Cardiac septum (tissue), 1 donor: Measurements from ENCODE around the gene PDE11A. TPM values are rescaled to one million over a fixed set of nuclear protein-coding genes. Genes with fewer than 3 reads are reported as not detected.

Experiments
- DNase-seq: peaks from one replicate; pipeline ENCODE4 v3.0.0-alpha.2; 2020; ENCODE audit warnings: low spot score
- intact Hi-C: fragments of 100-400 bp; cut with DNase I; formaldehyde crosslinking; loops from one replicate; pipeline ENCODE4 v1.14.0; 2022
- total RNA-seq: library from RNA; stranded (reverse); fragmentation: NEBNext Ultra II Directional; extraction: Animal tissue kit (Norgen Biotek cat#: 25700); gene quantifications from one replicate; pipeline ENCODE4 v1.2.1, GENCODE V29; 2021
- donor health status: DM: no; HTN: no; CAD: no.

PDE11A gene
- total RNA-seq, 1 donor from 2014 or later, result 0.54 TPM

DNA sequence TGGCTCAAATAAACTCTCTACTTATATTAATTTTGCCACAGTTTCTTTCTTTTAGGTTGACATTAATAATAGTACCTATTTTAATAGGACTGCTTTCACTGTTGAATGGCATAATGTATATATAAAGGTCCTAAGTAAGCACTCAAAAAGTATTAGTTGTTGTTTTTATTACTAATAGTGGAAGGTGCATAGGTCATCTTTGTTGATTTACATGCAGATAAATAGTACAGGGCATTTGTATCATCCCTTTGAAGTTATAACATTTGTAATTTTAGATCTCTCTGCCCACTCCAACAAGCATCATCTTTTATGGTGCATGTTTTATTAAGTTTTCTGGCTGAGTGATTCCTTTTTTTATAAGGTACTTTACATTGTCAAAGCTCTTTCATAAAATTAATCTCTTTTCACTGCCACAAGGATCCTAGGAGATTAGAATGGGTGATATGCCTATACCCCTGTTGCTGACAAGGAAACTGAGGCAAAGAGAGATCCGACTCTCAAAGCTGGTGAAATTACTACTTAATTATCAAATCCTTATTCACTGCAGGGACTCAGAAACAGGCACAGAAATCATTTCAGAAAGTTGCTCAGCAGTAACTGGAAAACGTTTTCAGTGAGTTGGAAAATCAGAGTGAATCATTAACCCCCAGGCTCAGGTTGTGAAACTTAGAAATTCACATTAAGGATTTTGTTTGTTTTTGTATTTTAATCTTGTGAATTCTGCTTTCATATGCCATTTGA is 380.4 kb downstream of the PDE11A start:
- no peak for DNase-seq
- intact Hi-C loops, result no loop called here

GRCh38 chr2:177691177-177691576 is 381.4 kb downstream of the PDE11A start:
- intact Hi-C loops, result no loop called here

GRCh38 chr2:177689623-177690022 is 383.0 kb downstream of the PDE11A start:
- DNase-seq, result no peak
- intact Hi-C loops, result no loop called here

More at GRCh38 chr2:177691177-177691576, 381.4 kb downstream of the PDE11A start:
- no peak for DNase-seq

DNA sequence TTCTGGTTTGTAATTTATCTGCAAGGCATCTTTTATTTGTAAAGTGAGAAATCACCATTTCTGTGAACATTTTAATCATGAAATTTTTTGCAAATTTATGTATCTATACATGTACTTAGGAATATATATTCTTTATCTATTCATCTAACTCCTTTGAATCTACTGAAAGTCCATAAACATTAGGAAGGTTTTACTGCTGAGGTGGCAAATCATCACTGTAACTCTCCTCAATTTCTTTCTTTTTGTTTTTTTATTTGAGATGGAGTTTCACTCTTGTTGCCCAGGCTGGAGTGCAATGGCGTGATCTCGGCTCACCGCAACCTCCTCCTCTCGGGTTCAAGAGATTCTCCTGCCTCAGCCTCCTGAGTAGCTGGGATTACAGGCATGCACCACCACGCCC is 383.7 kb downstream of the PDE11A start:
- intact Hi-C loops, result no loop called here
- no peak for DNase-seq

DNA sequence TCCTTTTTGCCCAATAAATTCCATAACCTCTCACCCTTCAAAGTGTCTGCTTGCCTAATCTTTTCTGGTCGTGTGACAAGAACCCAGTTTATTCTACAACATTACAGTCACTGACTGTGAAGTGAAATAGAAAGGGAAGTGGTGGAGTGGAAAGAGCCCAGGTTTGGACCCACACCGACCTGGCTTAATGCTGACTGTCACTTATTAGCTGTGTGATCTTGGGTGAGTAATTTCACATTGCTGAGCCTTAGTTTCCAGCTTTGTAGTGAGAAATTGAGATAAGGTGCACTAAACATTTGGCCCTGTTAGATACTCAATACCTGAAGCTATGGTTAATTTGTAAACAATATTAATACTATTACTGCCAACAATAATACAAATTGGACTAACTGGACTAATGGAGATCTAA is 388.9 kb downstream of the PDE11A start:
- intact Hi-C loops, result no loop called here
- DNase-seq, result no peak

GRCh38 chr2:177682836-177683660 is 389.5 kb downstream of the PDE11A start:
- intact Hi-C loops, result no loop called here
- no peak for DNase-seq

DNA sequence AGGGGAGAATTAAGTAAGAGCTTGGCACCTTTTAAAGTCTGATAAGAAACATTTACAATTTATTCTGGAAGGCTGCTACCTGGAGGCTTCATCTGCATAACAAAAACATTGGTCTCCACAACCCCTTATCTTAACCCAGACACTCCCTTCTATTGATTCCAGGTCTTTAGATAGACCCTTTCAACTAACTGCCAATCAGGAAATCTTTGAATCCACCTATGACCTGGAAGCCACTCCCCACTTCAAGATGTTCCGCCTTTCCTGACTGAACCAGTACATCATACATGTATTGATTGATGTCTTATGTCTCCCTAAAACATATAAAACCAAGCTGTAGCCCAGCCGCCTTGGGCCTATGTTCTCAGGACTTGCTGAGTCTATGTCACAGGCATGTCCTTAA is 390.6 kb downstream of the PDE11A start:
- no peak for DNase-seq
- intact Hi-C loops, result no loop called here

GRCh38 chr2:177680866-177681712 is 391.5 kb downstream of the PDE11A start:
- intact Hi-C loops, result no loop called here
- DNase-seq, result no peak

GRCh38 chr2:177679611-177680605 is 392.7 kb downstream of the PDE11A start:
- DNase-seq, result no peak
- intact Hi-C loops, result no loop called here

DNA sequence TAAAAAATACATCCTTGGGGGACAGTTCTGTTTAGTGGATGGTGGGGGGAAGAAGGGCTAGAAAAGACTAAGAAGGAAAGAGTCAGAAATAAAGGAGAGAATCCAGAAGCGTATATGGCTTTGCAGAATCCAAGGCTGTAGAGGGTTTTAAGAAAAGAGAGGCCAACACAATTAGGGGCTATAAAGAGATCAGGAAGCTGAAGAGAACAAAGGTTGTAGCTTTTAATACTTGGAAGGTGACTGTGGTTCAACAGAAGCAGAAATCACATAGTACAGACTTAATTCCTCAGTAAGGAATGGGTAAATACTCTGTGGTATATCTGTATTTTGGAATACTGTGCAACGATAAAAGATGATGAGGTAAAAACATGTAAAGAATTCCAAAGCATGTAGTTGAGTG is 393.6 kb downstream of the PDE11A start:
- no peak for DNase-seq
- intact Hi-C loops, result no loop called here

GRCh38 chr2:177676636-177677035 is 395.9 kb downstream of the PDE11A start:
- no peak for DNase-seq
- intact Hi-C loops, result no loop called here

DNA sequence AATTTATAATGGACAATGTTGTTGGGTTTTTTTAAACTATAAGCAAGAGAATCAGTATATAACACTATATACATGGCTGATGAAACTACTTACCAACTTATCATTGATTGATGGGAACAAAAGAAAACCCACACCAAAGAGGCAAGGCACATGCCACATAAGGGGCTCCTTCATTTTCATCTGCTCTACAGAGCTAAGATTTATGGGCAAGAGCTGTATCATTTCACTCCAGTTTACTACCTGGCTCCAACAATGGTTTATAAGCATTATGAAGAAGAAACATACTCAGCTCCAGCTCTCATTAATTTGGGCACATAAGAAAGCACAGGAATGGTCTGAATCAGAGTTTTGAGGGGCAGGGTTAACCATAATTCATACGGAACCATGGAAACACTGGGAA is 396.8 kb downstream of the PDE11A start:
- intact Hi-C loops, result no loop called here
- DNase-seq, result no peak

GRCh38 chr2:177675350-177675821 is 397.2 kb downstream of the PDE11A start:
- DNase-seq, result no peak
- intact Hi-C loops, result no loop called here

DNA sequence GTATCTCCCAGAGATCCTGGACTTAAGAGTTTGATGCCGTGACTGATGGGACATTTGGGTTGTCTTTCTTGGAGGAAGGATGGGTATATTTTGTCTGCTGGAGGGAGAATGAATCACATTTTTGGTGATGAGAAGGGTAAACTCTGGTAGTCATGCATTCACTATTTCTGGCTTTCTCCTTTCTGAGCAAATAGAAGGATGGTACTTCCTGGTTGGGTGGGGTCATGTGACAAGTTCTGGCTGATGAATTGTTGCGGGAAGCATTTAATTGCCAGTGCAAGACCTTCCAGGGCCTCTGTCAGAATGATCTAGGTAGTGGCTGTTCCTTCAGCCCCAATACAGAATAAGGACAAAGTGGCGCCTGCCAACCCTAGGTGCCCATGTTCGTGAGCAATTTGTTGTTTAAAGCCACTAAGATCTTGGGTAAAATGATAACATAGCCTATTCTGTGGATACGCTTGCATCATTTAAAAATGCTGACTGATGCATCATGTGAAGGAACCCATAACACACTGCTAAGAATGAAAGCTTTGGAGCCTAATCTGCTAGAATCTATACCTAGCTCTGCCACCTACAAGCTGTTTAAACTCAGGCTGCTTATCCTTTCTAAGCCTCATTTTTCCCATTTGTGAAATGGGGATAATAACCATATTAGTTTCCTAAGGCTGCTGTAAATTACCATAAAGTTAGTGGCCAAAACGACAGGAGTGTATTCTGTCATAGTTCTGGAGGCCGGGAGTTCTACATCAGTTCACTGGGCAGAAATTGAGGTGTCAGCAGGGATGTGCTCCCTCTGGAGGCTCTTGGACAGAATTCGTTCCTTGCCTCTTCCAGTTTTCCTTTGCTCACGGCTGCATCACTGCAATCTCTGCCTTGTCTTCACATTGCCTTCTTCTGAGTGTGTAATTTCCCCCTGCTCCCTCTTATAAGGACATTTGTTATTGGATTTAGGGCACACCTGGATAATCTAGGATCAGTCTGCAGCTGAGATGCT is 398.7 kb downstream of the PDE11A start:
- intact Hi-C loops, result loop anchor here (5.0 kb wide), 1 partner anchor 42 kb away; no protein-coding TSS in a partner anchor
- no peak for DNase-seq

DNA sequence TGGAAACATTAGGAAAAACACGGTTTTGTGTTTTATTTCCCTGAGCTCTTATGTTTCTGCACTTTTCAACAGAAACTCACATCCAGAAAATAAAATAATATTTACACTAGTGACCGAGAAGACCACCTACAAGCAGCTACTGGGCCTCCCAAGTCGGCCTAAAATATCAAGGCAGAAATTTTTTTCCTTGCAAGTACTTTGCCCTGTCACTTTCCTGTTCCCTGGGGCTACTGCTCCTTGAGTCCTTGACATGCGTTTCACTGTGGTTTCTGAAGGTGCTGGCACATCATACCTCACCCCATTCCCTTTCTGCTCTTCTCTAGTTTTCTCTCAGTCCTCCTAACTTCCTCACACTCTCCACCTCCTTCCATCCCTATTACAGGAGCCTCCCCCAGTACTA is 400.9 kb downstream of the PDE11A start:
- intact Hi-C loops, result loop anchor here (5.0 kb wide), 1 partner anchor 39 kb away; no protein-coding TSS in a partner anchor
- no peak for DNase-seq

- intact Hi-C loops, result loop anchor here (5.0 kb wide), 1 partner anchor 39 kb away; no protein-coding TSS in a partner anchor
- DNase-seq, result no peak
These were observed 401.6 kb downstream of the PDE11A start for GRCh38 chr2:177670791-177671535.
